Stimulated activated CD8-positive, alpha-beta memory T cell treated with anti-CD3 and anti-CD28 coated beads, Interleukin-2, amount 100 ng/mL, for 1 hour (primary cell): ENCODE measurements around the gene GFOD2.

Source experiments
- DNase-seq, 2 donors: peaks; one replicate each; pipeline ENCODE4 v3.0.0-alpha.2; 2020; ENCODE audit warnings: low read depth in 2 of 2

The GFOD2 gene

GRCh38 chr16:67672306-67672705 is 46.8 kb downstream of the GFOD2 start:
- no peak for DNase-seq

GRCh38 chr16:67669499-67670101 is 49.5 kb downstream of the GFOD2 start:
- DNase-seq, result no peak

- DNase-seq, result no peak
Measured at GRCh38 chr16:67668495-67669157, 50.5 kb downstream of the GFOD2 start.

GRCh38 chr16:67667817-67668494 is 51.2 kb downstream of the GFOD2 start:
- DNase-seq, result peak; percentile 48 to 62

GRCh38 chr16:67667453-67667816 is 51.7 kb downstream of the GFOD2 start:
- DNase-seq, result no peak

GRCh38 chr16:67666559-67667452 is 52.3 kb downstream of the GFOD2 start, which contains the start of the genes C16orf86 and ENKD1:
C16orf86 (plus strand) TSS chr16:67666814; CDS start chr16:67666971, 157 bp downstream.
ENKD1 (minus strand) TSS chr16:67666750; CDS start chr16:67666442, 308 bp downstream.
- peak; percentile 61 to 72 for DNase-seq

GRCh38 chr16:67666032-67666551 is 53.0 kb downstream of the GFOD2 start:
- no peak for DNase-seq

- no peak for DNase-seq
Measured at GRCh38 chr16:67665598-67665997, 53.5 kb downstream of the GFOD2 start.

- no peak for DNase-seq
Measured at GRCh38 chr16:67664871-67665270, 54.2 kb downstream of the GFOD2 start.

GRCh38 chr16:67664258-67664657 is 54.9 kb downstream of the GFOD2 start:
- DNase-seq, result no peak

- DNase-seq, result no peak
Measured at GRCh38 chr16:67663877-67664222, 55.3 kb downstream of the GFOD2 start.

- DNase-seq, result no peak
Measured at GRCh38 chr16:67663151-67663876, 55.8 kb downstream of the GFOD2 start.

- DNase-seq, result no peak
Measured at GRCh38 chr16:67662653-67663010, 56.5 kb downstream of the GFOD2 start.

GRCh38 chr16:67661886-67662652 is 57.0 kb downstream of the GFOD2 start:
- DNase-seq, result no peak

- no peak for DNase-seq
Measured at GRCh38 chr16:67661101-67661761, 57.9 kb downstream of the GFOD2 start.

- peak; percentile 88 to 90 for DNase-seq
Measured at GRCh38 chr16:67660564-67661028, 58.5 kb downstream of the GFOD2 start, which contains the start of gene PARD6A. PARD6A (plus strand) TSS chr16:67660960; CDS start chr16:67661039, 79 bp downstream.

GRCh38 chr16:67659675-67660563 is 59.2 kb downstream of the GFOD2 start, which contains the start of gene ACD:
ACD (minus strand) TSS chr16:67660260; CDS start chr16:67660220, 40 bp downstream.
- peak; percentile 79 to 89 for DNase-seq
